Upper lobe of left lung (tissue), 4 donors: ENCODE measurements around the gene MCTP2.
"Not testable (repeated sequence)": the region's sequence is repeated elsewhere in the genome, so short reads cannot be mapped to it uniquely, and the experiment has no call there.

Experiments used
- CTCF ChIP-seq, 6 experiments: fragments of 450-650 bp in 4 of 6; fragments of 200-600 bp in 2 of 6; sonication (generic) in 2 of 6; IDR thresholded peaks; one replicate each; pipeline ENCODE4 v1.5.1; 2016 to 2019; ENCODE audit warnings: antibody characterized with exemption in 6 of 6
- POLR2AphosphoS5 ChIP-seq, 2 donors: sonication (generic); formaldehyde crosslinking; IDR thresholded peaks; one replicate each; pipeline ENCODE4 v1.5.1; 2017; ENCODE audit warnings: antibody characterized with exemption in 2 of 2

- TF ChIP-seq CTCF, POLR2AphosphoS5 (IDR thresholded peaks at IDR 0.05): not testable (repeated sequence)
These were observed 262.2 kb downstream of the MCTP2 start for GRCh38 chr15:94493586-94493985.
